NCI-H524 (cell line): ENCODE data around the gene ABCD4.
"Not testable (repeated sequence)": the region's sequence is repeated elsewhere in the genome, so short reads cannot be mapped to it uniquely, and the experiment has no call there.

ENCODE experiments used
- DNase-seq, 2 experiments: peaks; one replicate each; lab custom pipeline; 2025; lab: John Stamatoyannopoulos, UW

ABCD4 gene

GRCh38 chr14:74302152-74302628 is 544 bp downstream of the ABCD4 start:
- peak in 1 of 2 experiments; percentile 58 for DNase-seq

- no peak for DNase-seq
Measured at GRCh38 chr14:74301594-74302151, 1.1 kb downstream of the ABCD4 start.

GRCh38 chr14:74299061-74299545 is 3.6 kb downstream of the ABCD4 start:
- no peak for DNase-seq

- no peak for DNase-seq
Measured at GRCh38 chr14:74297986-74298385, 4.7 kb downstream of the ABCD4 start.

DNA sequence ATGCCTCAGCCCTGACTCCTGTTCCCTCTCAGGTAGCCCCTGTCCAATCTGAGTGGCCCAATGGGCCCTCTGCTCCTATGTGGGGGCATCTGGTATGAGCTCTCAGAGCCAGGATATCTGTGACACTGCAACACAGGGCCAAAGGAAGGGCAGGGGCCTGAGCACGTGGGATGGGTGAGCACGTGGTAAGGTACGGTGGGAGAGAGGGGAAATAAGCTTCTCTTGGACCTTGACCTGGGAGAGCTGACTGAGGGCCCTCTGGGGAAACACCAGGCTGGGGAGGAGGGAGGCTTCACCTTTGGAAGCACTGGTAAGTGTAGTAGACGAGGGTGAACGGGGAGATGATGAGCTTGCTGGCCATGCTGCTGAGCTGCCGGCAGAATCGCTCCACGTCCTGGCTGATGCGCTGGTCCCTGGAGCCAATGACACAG is 6.7 kb downstream of the ABCD4 start:
- no peak for DNase-seq

DNA sequence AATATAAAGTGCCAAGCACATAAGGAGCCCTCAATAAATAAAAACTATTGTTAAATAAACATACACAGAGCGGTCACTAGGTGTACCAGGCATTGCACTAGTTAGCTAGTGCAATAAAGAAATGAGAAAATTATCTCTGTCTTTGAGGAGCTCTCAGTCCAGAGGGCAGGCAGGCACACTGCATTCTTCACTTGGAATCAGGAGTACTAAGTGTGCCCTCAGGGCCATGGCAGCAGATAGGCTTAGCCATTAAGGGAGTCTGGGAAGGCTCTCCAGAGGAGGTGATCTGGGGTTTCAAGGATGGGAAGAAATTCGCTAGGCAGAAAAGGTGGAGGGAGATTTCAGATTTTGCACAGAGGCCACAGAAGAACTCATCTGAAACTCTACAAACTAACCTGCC is 9.1 kb downstream of the ABCD4 start:
- no peak for DNase-seq

DNA sequence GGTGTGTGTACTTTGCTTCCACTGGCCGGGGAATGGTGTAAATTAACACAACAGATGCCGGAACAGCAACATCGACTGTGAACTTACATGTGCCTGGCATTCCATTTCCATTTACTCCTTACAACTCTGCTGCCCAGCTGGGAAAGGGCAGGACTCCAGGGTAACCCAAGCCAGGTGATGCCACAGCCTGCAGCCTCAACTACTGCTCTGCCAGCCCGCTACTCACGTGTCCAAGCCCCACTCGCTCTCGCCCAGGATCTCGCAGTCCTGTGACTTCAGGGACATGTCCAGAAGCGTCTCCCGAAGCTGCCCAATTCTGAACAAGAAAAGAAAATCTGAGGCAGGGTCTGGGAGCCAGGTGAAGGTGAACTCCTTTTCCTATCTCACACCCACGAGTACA is 10.7 kb downstream of the ABCD4 start:
- DNase-seq, result no peak

- DNase-seq, result peak; percentile 23 to 49
Measured at GRCh38 chr14:74290415-74290814, 12.3 kb downstream of the ABCD4 start.

DNA sequence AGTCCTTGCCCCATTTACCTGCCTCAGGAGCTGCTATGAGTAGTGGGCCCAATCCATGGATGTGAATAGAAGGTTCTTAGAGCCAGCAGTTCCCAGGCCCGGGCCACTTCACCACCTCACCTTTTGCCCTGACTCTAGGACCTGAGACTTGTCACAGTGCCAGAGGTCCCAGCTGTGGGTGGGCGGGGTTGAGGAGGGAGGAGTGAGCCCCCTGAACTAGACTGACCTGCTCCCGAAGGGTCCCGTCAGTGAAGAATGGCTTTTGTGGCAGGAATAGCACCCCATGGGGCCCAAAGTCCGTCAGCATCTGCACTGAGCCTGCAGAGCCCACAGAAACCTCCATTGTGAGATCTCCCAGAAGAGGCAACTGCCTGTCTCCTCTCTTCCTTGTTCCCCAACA is 12.9 kb downstream of the ABCD4 start:
- no peak for DNase-seq

- no peak for DNase-seq
Measured at GRCh38 chr14:74286736-74287135, 16.0 kb downstream of the ABCD4 start.

GRCh38 chr14:74281069-74281468 is 21.7 kb downstream of the ABCD4 start:
- DNase-seq, result no peak

DNA sequence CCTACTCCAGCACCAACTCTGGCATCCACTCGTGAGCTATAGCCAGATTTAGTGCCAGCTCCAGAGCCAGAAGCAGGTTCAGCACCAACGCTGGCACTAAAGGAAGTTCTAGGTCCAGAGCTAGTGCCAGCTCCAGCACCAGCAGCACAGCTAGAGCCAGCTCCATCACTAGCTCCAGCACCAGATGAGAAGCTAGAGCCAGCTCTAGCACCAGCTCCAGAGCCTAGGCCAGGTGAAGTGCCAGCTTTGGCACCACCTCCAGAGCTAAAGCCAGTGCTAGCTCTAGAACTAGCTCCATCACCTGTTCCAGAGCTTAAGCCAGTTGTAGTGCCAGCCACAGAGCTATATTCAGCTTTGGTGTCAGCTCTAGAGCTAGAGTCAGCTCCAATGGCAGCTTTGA is 24.7 kb downstream of the ABCD4 start:
- no peak for DNase-seq

DNA sequence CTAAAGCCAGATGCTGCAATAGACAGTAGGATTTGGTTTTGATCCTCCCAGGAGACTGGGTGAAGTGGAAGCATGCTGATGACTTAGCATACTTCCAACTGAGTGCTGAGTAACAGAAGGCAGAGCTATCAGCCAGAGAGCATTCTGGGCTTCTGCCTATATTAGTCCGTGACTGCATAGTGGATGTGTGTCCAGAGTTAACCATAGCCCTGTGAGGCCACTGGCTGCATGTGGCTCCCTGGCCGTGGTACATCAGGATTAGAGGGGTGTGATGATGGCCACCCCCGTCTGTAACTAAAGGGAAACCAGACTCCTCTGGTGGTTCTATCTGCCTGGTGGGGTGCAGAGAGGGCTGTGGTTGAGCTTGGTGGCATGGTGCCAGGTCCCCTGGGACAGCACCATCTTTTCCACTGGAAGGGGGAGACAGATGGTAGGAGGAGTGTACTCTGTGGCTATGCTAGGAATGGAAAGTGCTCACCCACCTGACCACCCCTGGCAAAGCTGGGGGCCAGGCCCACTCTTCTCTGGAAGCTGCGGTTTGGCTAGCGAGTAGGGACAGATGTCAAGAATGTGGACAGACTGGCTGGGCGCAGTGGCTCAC is 27.4 kb downstream of the ABCD4 start:
- DNase-seq, result peak; percentile 100

- no peak for DNase-seq
Measured at GRCh38 chr14:74271365-74271764, 31.4 kb downstream of the ABCD4 start.

- not testable (repeated sequence) for DNase-seq
Measured at GRCh38 chr14:74270382-74271177, 32.2 kb downstream of the ABCD4 start.

- no peak for DNase-seq
Measured at GRCh38 chr14:74267588-74267987, 35.1 kb downstream of the ABCD4 start.

GRCh38 chr14:74265301-74265965 is 37.3 kb downstream of the ABCD4 start:
- peak; percentile 80 to 91 for DNase-seq

DNA sequence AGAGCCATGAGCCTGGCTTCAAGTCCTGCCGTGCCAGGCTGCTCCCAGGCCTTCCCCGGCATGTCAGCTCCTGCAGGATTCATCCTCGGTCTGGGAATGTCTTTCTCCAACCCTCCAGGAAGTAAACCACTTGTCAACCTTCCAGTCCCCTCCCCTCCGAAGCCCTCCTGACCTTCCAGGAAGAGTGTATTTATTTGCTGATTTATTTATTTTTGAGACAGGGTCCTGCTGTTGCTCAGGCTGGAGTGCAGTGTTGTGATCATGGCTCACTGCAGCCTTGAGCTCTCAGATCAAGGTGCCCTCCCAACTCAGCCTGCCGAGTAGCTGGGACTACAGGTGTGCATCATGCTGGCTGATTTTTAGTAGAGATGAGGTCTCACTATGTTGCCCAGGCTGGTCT is 38.8 kb downstream of the ABCD4 start:
- no peak for DNase-seq

DNA sequence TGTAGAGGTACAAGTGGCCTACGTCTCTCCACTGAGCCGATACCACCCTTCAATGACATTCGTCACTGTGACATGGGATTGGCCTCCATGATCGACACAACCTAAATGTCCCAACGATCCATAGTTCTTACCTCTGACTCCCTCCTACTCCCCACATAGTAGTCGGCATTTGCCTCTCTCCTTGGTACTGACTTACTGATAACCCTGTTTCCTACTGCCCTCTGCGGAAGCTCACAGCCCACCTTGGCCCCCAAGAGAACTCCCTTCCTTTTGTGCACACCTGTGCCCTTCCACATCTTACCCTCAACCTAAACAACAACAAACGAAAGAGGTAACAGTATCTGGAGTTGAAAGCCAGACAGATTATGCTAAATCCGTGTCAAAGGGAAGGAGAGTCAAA is 39.6 kb downstream of the ABCD4 start:
- no peak for DNase-seq

DNA sequence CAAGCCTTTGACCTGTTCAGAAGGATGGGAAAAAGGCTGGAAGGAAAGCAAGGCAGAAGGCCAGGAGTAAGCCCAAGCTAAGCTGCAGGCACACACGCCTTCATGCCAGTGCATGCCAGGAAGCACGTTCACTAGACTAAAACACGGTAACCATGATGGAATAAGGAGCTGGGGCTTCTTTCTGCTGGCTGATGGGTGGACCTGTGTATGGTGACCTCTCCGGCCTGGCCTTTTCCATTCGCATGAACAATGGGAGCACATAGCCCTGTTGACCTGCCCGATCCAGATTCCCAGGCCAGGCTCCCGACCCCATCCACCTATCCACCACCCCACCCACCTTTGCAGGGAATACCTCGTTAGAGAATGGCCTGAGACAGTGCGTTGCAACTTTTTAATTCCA is 40.7 kb downstream of the ABCD4 start:
- no peak for DNase-seq

DNA sequence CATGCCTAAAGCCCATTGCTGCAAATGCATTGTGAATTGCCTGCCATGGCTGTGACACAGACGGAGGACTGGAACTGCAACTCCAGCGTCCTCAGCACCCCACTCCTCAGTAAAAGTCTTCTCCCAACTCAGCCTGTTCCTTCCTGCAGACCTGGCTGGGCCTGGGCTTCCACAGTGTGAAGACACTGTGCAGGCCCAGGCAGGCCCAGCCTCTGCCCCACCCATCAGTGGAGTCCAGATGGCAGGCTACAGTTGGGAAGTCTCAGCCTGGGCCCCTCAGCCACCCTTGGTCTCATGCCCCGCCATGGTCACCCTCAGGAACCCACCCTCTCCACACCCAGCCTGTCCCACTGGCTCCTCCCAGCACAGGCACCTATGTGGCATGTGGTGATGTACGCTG is 41.4 kb downstream of the ABCD4 start:
- DNase-seq, result peak; percentile 29 to 81

DNA sequence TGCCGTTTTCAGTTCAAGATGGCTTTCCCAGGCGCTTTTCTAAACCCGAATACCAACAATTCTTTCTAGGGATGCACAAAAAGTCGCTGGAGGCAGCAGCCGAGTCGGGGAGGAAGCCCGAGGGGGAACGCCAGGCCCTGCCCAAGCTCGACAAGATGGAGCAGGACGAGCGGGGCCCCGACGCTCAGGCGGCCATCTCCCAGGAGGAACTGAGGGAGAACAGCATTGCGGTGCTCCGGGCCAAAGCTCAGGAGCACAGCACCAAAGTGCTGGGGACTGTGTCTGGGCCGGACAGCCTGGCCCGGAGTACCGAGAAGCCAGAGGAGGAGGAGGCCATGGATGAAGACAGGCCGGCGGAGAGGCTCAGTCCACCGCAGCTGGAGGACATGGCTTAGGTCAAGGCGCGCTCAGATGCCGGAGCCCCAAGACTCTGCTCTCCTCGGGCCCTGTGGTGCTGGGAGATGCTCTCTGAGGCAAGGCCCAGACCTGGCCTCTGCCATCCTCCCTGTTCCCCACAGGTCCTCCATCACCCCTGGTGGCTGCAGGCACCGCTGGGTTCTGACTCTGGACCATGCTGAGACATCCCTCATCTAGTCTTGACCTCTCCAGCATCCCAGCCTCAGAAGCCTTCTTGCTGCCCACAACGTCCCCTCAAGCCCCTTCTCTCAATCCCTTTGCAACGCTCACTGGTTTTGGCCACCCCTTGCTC is 42.1 kb downstream of the ABCD4 start:
- no peak for DNase-seq
